Mammary epithelial cell (primary cell): Measurements from ENCODE around the gene CEP55.

Experiments
- CTCF ChIP-seq, 2 donors: IDR thresholded peaks in 1 of 2; conservative IDR thresholded peaks in 1 of 2; 2 replicates each; pipeline ENCODE4 v1.5.1; 2011 to 2012; ENCODE audit warnings: inconsistent platforms in 2 of 2, low read length in 2 of 2, mild to moderate bottlenecking in 2 of 2, control low read depth in 1 of 2, low read depth in 1 of 2; ENCODE audit not compliant: insufficient read depth in 1 of 2; ENCODE audit errors: extremely low read depth in 1 of 2
- EZH2 ChIP-seq: IDR thresholded peaks from 2 replicates; pipeline ENCODE4 v1.6.1; 2012; ENCODE audit warnings: low read length, inconsistent platforms, borderline replicate concordance

DNA sequence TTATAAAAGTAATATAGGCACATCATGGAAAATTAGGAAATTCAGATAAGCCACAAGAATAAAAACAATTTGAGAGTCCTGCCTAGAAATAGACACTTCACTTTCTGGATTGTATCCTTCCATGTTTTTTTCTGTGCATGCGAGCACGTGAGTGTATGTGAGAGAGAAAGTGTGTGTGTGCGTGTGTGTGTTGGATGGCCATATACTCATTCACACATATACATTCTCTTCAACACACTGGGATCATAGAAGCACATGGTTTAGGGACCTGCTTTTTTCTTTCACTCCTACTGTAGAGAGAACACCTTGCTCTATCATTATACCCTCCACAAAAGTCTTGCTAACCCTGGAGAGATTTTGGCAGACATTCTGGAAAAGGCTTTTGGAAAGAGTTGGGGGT lies 77.5 kb downstream of the CEP55 start:
- no peak for TF ChIP-seq CTCF (conservative IDR thresholded peaks at IDR 0.05 in 1 of 2, IDR thresholded peaks at IDR 0.05 in 1 of 2; ENCODE audit: extremely low read depth in 1 of 2, insufficient read depth in 1 of 2, low read depth in 1 of 2, low read length in 2 of 2)
- TF ChIP-seq EZH2: no peak
